ENCODE data around the gene PDE3A.

The PDE3A gene

DNA sequence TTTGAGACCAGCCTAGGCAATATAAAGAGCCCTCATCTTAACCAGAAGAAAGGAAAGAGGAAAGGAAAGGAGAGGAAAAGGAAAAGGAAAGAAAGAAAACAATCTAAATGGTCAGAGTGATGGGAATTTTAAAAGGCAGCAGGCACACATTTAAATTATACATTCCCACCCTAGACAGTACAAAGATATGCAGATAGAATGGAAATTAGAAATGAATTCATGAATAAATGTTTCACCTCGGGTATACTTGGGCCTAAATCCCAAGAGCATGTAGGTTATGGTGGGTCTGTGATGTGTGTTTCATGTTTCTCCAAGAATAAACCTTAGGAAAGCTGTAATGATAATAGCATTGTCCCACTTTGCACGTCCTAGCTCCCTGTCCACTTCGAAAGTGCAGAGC, 222.2 kb downstream of the PDE3A start:
- Histone ChIP-seq H4K91ac (ENCODE audit: low read depth, low read length, poor library complexity) (no peak overlapping the region), H2BK12ac (ENCODE audit: low read length) (no peak overlapping the region), H3K4me3 (ENCODE audit: low read length in 2 of 2) (no peak overlapping the region), H3K18ac (ENCODE audit: low read length) (no peak overlapping the region), H2BK15ac (ENCODE audit: low read length) (no peak overlapping the region), H3K4me2 (ENCODE audit: insufficient read depth, low read length, poor library complexity, severe bottlenecking) (no peak overlapping the region), H3K79me1 (ENCODE audit: low read depth, low read length) (no peaks in the 10 kb centered on the region), H3K27ac (replicated peaks; ENCODE audit: low read length) (no peak overlapping the region), H2AFZ (ENCODE audit: low read length) (no peak overlapping the region), H2AK5ac (ENCODE audit: low read depth, low read length) (no peak overlapping the region), H3K4ac (ENCODE audit: low read length) (no peak overlapping the region), H3K4me1 (ENCODE audit: control insufficient read depth in 2 of 2, insufficient read depth in 1 of 2, low read depth in 1 of 2, low read length in 2 of 2) (peaks cover 3 to 6% of the 10 kb centered on the region in 2 donors), H3K27me3 (ENCODE audit: control insufficient read depth in 3 of 3, insufficient read depth in 3 of 3, low read depth in 1 of 3, low read length in 3 of 3) (no peaks in the 10 kb centered on the region), H3K36me3 (replicated peaks in 1 of 2; ENCODE audit: control insufficient read depth in 2 of 2, insufficient read depth in 2 of 2, low read length in 2 of 2) (no peaks in the 10 kb centered on the region), H3K9me3 (replicated peaks in 1 of 2; ENCODE audit: control insufficient read depth in 2 of 2, insufficient read depth in 1 of 2, low read depth in 1 of 2, low read length in 2 of 2) (no peaks in the 10 kb centered on the region), H2BK5ac (ENCODE audit: low read length) (no peak overlapping the region), H4K8ac (ENCODE audit: low read depth, low read length) (no peak overlapping the region), H3K23ac (ENCODE audit: low read depth, low read length, poor library complexity) (no peak overlapping the region), H3K14ac (ENCODE audit: low read length) (no peak overlapping the region), H2BK120ac (ENCODE audit: low read depth, low read length) (no peak overlapping the region), H3K9ac (ENCODE audit: low read depth, low read length, poor library complexity) (no peak overlapping the region)
- no CpG with 5 or more reads among the region's 3 CpGs for whole genome bisulfite sequencing, 2 donors (ENCODE audit: extremely low coverage in 2 of 2, insufficient read length in 2 of 2, insufficient replicate concordance in 1 of 2)
- no peak for DNase-seq (ENCODE audit: low spot score)

DNA sequence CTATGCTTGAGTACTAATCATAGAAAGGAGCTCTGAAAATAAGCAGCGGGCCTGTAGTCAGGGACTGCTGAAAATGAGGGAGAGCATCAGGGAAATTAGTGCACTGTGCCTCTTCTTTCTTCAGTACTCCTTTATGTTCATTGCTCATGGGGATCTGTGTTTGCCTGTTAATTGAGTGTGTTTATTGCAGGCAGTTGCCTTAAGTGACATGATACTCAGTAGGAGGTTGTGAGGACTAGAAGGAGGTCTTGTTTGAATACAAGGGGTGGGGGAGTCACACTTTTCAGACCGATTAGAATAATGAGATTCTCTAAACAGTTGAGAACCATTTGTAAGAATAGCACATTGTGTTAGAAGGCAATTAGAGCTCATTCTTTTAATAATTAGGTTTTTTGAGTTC, 224.2 kb downstream of the PDE3A start:
- Histone ChIP-seq H3K4ac (ENCODE audit: low read length) (no peak overlapping the region), H2AFZ (ENCODE audit: low read length) (peak overlapping the region; percentile 17), H3K4me2 (ENCODE audit: insufficient read depth, low read length, poor library complexity, severe bottlenecking) (no peak overlapping the region), H2BK12ac (ENCODE audit: low read length) (no peak overlapping the region), H3K4me1 (ENCODE audit: control insufficient read depth in 2 of 2, insufficient read depth in 1 of 2, low read depth in 1 of 2, low read length in 2 of 2) (peaks cover 3 to 6% of the 10 kb centered on the region in 2 donors), H2BK5ac (ENCODE audit: low read length) (no peak overlapping the region), H3K9ac (ENCODE audit: low read depth, low read length, poor library complexity) (no peak overlapping the region), H3K27me3 (ENCODE audit: control insufficient read depth in 3 of 3, insufficient read depth in 3 of 3, low read depth in 1 of 3, low read length in 3 of 3) (no peaks in the 10 kb centered on the region), H4K91ac (ENCODE audit: low read depth, low read length, poor library complexity) (no peak overlapping the region), H3K36me3 (replicated peaks in 1 of 2; ENCODE audit: control insufficient read depth in 2 of 2, insufficient read depth in 2 of 2, low read length in 2 of 2) (no peaks in the 10 kb centered on the region), H2BK120ac (ENCODE audit: low read depth, low read length) (no peak overlapping the region), H3K79me1 (ENCODE audit: low read depth, low read length) (no peaks in the 10 kb centered on the region), H4K8ac (ENCODE audit: low read depth, low read length) (no peak overlapping the region), H3K23ac (ENCODE audit: low read depth, low read length, poor library complexity) (no peak overlapping the region), H2AK5ac (ENCODE audit: low read depth, low read length) (no peak overlapping the region), H3K9me3 (replicated peaks in 1 of 2; ENCODE audit: control insufficient read depth in 2 of 2, insufficient read depth in 1 of 2, low read depth in 1 of 2, low read length in 2 of 2) (no peaks in the 10 kb centered on the region), H3K14ac (ENCODE audit: low read length) (no peak overlapping the region), H3K18ac (ENCODE audit: low read length) (no peak overlapping the region), H3K4me3 (ENCODE audit: low read length in 2 of 2) (no peak overlapping the region), H2BK15ac (ENCODE audit: low read length) (no peak overlapping the region), H3K27ac (replicated peaks; ENCODE audit: low read length) (no peak overlapping the region)
- no CpG with 5 or more reads among the region's 2 CpGs for WGBS, 2 donors (ENCODE audit: extremely low coverage in 2 of 2, insufficient read length in 2 of 2, insufficient replicate concordance in 1 of 2)
- DNase-seq (ENCODE audit: low spot score): peak; percentile 12

DNA sequence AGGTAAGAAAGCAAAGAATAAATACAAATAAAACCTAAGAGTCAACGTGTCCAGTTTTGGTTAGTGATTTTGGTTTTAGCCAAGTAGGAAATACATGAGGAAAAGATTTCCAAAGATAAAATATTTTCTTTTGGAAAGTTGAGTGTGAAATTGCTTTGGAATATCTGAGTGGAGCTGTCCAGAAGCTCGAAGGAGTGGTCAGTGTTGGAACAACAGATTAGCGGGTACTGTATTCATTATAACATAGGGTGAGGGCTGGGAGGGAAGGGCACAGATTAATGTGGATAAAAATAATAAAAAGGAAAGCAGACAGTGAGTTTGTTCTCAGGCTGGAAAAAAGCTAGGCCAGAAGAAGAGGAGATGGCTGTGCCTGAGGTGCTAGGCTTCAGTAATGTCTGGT, 225.3 kb downstream of the PDE3A start:
- Histone ChIP-seq H3K23ac (ENCODE audit: low read depth, low read length, poor library complexity) (no peak overlapping the region), H3K36me3 (replicated peaks in 1 of 2; ENCODE audit: control insufficient read depth in 2 of 2, insufficient read depth in 2 of 2, low read length in 2 of 2) (no peaks in the 10 kb centered on the region), H2AK5ac (ENCODE audit: low read depth, low read length) (no peak overlapping the region), H3K4ac (ENCODE audit: low read length) (no peak overlapping the region), H3K18ac (ENCODE audit: low read length) (no peak overlapping the region), H3K9me3 (replicated peaks in 1 of 2; ENCODE audit: control insufficient read depth in 2 of 2, insufficient read depth in 1 of 2, low read depth in 1 of 2, low read length in 2 of 2) (no peaks in the 10 kb centered on the region), H3K4me3 (ENCODE audit: low read length in 2 of 2) (no peak overlapping the region), H3K14ac (ENCODE audit: low read length) (no peak overlapping the region), H4K8ac (ENCODE audit: low read depth, low read length) (no peak overlapping the region), H3K4me2 (ENCODE audit: insufficient read depth, low read length, poor library complexity, severe bottlenecking) (no peak overlapping the region), H3K27me3 (ENCODE audit: control insufficient read depth in 3 of 3, insufficient read depth in 3 of 3, low read depth in 1 of 3, low read length in 3 of 3) (no peaks in the 10 kb centered on the region), H2BK12ac (ENCODE audit: low read length) (no peak overlapping the region), H2BK15ac (ENCODE audit: low read length) (no peak overlapping the region), H3K79me1 (ENCODE audit: low read depth, low read length) (no peaks in the 10 kb centered on the region), H2BK120ac (ENCODE audit: low read depth, low read length) (no peak overlapping the region), H3K9ac (ENCODE audit: low read depth, low read length, poor library complexity) (no peak overlapping the region), H3K27ac (replicated peaks; ENCODE audit: low read length) (no peak overlapping the region), H2BK5ac (ENCODE audit: low read length) (no peak overlapping the region), H3K4me1 (ENCODE audit: control insufficient read depth in 2 of 2, insufficient read depth in 1 of 2, low read depth in 1 of 2, low read length in 2 of 2) (peaks cover 0 to 3% of the 10 kb centered on the region in 2 donors), H4K91ac (ENCODE audit: low read depth, low read length, poor library complexity) (no peak overlapping the region), H2AFZ (ENCODE audit: low read length) (no peak overlapping the region)
- WGBS, 2 donors (ENCODE audit: extremely low coverage in 2 of 2, insufficient read length in 2 of 2, insufficient replicate concordance in 1 of 2): no CpG with 5 or more reads among the region's 3 CpGs
- no peak for DNase-seq (ENCODE audit: low spot score)

DNA sequence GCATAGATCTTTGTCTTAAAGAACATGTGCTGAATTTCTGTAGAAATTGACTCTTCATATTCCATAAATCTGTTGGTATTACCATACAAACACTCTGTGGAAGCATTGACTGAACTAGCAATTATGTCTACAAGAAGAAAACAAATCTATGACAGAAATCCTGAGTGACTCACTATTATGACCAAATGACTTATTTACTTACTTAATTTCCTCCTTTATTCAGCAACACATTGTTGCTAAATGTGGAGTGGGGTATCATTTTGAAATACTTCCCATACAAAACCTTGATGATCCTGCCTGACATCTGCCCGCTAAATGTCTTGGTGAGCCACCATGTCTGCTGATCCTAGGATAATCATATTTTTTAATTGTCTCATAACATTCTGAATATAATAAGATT, 227.7 kb downstream of the PDE3A start:
- no peak overlapping the region for H2BK15ac ChIP-seq (ENCODE audit: low read length)
- no peak overlapping the region for H2AK5ac ChIP-seq (ENCODE audit: low read depth, low read length)
- H4K8ac ChIP-seq (ENCODE audit: low read depth, low read length): no peak overlapping the region
- no CpG with 5 or more reads among the region's 1 CpG for WGBS, 2 donors (ENCODE audit: extremely low coverage in 2 of 2, insufficient read length in 2 of 2, insufficient replicate concordance in 1 of 2)
- H3K27me3 ChIP-seq (ENCODE audit: control insufficient read depth in 3 of 3, insufficient read depth in 3 of 3, low read depth in 1 of 3, low read length in 3 of 3): no peaks in the 10 kb centered on the region
- H3K18ac ChIP-seq (ENCODE audit: low read length): no peak overlapping the region
- no peak overlapping the region for H3K4me3 ChIP-seq (ENCODE audit: low read length in 2 of 2)
- H4K91ac ChIP-seq (ENCODE audit: low read depth, low read length, poor library complexity): no peak overlapping the region
- no peak overlapping the region for H3K4me2 ChIP-seq (ENCODE audit: insufficient read depth, low read length, poor library complexity, severe bottlenecking)
- H2BK12ac ChIP-seq (ENCODE audit: low read length): no peak overlapping the region
- H3K14ac ChIP-seq (ENCODE audit: low read length): no peak overlapping the region
- DNase-seq (ENCODE audit: low spot score): no peak
- H3K79me1 ChIP-seq (ENCODE audit: low read depth, low read length): no peaks in the 10 kb centered on the region
- no peak overlapping the region for H3K9ac ChIP-seq (ENCODE audit: low read depth, low read length, poor library complexity)
- no peak overlapping the region for H3K27ac ChIP-seq (replicated peaks; ENCODE audit: low read length)
- no peaks in the 10 kb centered on the region for H3K36me3 ChIP-seq (replicated peaks in 1 of 2; ENCODE audit: control insufficient read depth in 2 of 2, insufficient read depth in 2 of 2, low read length in 2 of 2)
- no peak overlapping the region for H3K4ac ChIP-seq (ENCODE audit: low read length)
- peaks cover 0 to 3% of the 10 kb centered on the region in 2 donors for H3K4me1 ChIP-seq (ENCODE audit: control insufficient read depth in 2 of 2, insufficient read depth in 1 of 2, low read depth in 1 of 2, low read length in 2 of 2)
- no peak overlapping the region for H2AFZ ChIP-seq (ENCODE audit: low read length)
- no peaks in the 10 kb centered on the region for H3K9me3 ChIP-seq (replicated peaks in 1 of 2; ENCODE audit: control insufficient read depth in 2 of 2, insufficient read depth in 1 of 2, low read depth in 1 of 2, low read length in 2 of 2)
- H3K23ac ChIP-seq (ENCODE audit: low read depth, low read length, poor library complexity): no peak overlapping the region
- no peak overlapping the region for H2BK120ac ChIP-seq (ENCODE audit: low read depth, low read length)
- H2BK5ac ChIP-seq (ENCODE audit: low read length): no peak overlapping the region

All from neuronal stem cell (in vitro differentiated cells).